IMR-90 (cell line): Measurements from ENCODE around the gene ZBTB44. TPM values are rescaled to one million over a fixed set of nuclear protein-coding genes. Genes with fewer than 3 reads are reported as not detected.

Experiments used
- ATAC-seq: fragments of 200-7000 bp; cut with Tn5 transposase; 2 replicates; pipeline ENCODE4 v1.9.1; 2020; ENCODE audit warnings: low read depth, mild to moderate bottlenecking, moderate library complexity
- BruUV-seq: library from RNA; stranded (reverse); fragments of 400-500 nt; replicated peaks from 2 replicates; lab custom pipeline; 2021; lab: Mats Ljungman, UMichigan
- CTCF ChIA-PET: fragments of 300-600 bp; formaldehyde crosslinking; extraction: SDS; loops from one replicate; lab custom pipeline; 2021; ENCODE audit warnings: antibody characterized with exemption; lab: Yijun Ruan, JAX
- POLR2A ChIA-PET: fragments of 300-600 bp; sonication (Branson Sonifier 250); formaldehyde crosslinking; loops from one replicate; lab custom pipeline; 2022; ENCODE audit warnings: antibody characterized with exemption; ENCODE audit not compliant: unreplicated experiment; lab: Charles Lee
- DNase-seq: peaks from one replicate; pipeline ENCODE4 v3.0.0; 2013
- H2AFZ ChIP-seq: replicated peaks from 2 replicates; pipeline ENCODE3; 2013; ENCODE audit warnings: low read length, mild to moderate bottlenecking; ENCODE audit not compliant: poor library complexity
- H2AK5ac ChIP-seq: 2 replicates; pipeline ENCODE4 v1.6.1; 2013; ENCODE audit warnings: low read depth, low read length, inconsistent platforms
- H2AK9ac ChIP-seq: replicated peaks from 2 replicates; pipeline ENCODE3; 2013; ENCODE audit warnings: mild to moderate bottlenecking, low read depth, low read length, moderate library complexity; ENCODE audit not compliant: poor library complexity
- H2BK120ac ChIP-seq: 2 replicates; pipeline ENCODE4 v1.6.1; 2013; ENCODE audit warnings: low read depth, low read length, inconsistent platforms
- H2BK15ac ChIP-seq: 3 replicates; pipeline ENCODE4 v1.6.1; 2013; ENCODE audit warnings: low read depth, low read length, inconsistent platforms
- H2BK20ac ChIP-seq: 2 replicates; pipeline ENCODE4 v1.6.1; 2013; ENCODE audit warnings: low read depth, mild to moderate bottlenecking, inconsistent platforms, low read length, moderate library complexity
- H2BK5ac ChIP-seq: 2 replicates; pipeline ENCODE4 v1.6.1; 2013; ENCODE audit warnings: mild to moderate bottlenecking, low read depth, low read length, inconsistent platforms; ENCODE audit not compliant: poor library complexity, severe bottlenecking
- H3K14ac ChIP-seq: replicated peaks from 2 replicates; pipeline ENCODE4 v1.6.1; 2013; ENCODE audit warnings: low read depth, low read length, inconsistent platforms
- H3K18ac ChIP-seq: 2 replicates; pipeline ENCODE4 v1.6.1; 2013; ENCODE audit warnings: low read depth, low read length, control low read depth
- H3K23ac ChIP-seq: 2 replicates; pipeline ENCODE4 v1.6.1; 2013; ENCODE audit warnings: low read depth, low read length, inconsistent platforms
- H3K27ac ChIP-seq: 2 replicates; pipeline ENCODE4 v1.5.1; 2013; ENCODE audit warnings: mild to moderate bottlenecking, control low read depth, low read length; ENCODE audit not compliant: insufficient read depth
- H3K27me3 ChIP-seq: 2 replicates; pipeline ENCODE4 v1.6.1; 2013; ENCODE audit warnings: low read length; ENCODE audit not compliant: control insufficient read depth, insufficient read depth
- H3K36me3 ChIP-seq: 2 replicates; pipeline ENCODE4 v1.6.1; 2013; ENCODE audit warnings: low read length, mixed read lengths; ENCODE audit not compliant: control insufficient read depth, insufficient read depth
- H3K4ac ChIP-seq: 2 replicates; pipeline ENCODE4 v1.6.1; 2013; ENCODE audit warnings: low read depth, low read length, inconsistent platforms
- H3K4me1 ChIP-seq: 2 replicates; pipeline ENCODE4 v1.6.1; 2013; ENCODE audit warnings: low read length, mixed read lengths; ENCODE audit not compliant: control insufficient read depth, insufficient read depth
- H3K4me2 ChIP-seq: 2 replicates; pipeline ENCODE4 v1.6.1; 2013; ENCODE audit warnings: low read depth, mild to moderate bottlenecking, control low read depth, low read length, moderate library complexity
- H3K4me3 ChIP-seq: 2 replicates; pipeline ENCODE4 v1.5.1; 2013; ENCODE audit warnings: low read depth, mild to moderate bottlenecking, control low read depth, low read length, moderate library complexity; ENCODE audit not compliant: insufficient read depth
- H3K56ac ChIP-seq: 2 replicates; pipeline ENCODE4 v1.6.1; 2013; ENCODE audit warnings: low read length, inconsistent platforms; ENCODE audit not compliant: insufficient read depth; ENCODE audit errors: extremely low read depth
- H3K79me1 ChIP-seq, 2 experiments: 2 replicates each; pipeline ENCODE4 v1.6.1; 2013; ENCODE audit warnings: low read length in 2 of 2, inconsistent platforms in 1 of 2, low read depth in 1 of 2
- H3K9ac ChIP-seq: 2 replicates; pipeline ENCODE4 v1.6.1; 2013; ENCODE audit warnings: low read depth, low read length, control low read depth
- H3K9me1 ChIP-seq: 2 replicates; pipeline ENCODE4 v1.6.1; 2013; ENCODE audit warnings: low read length, inconsistent platforms; ENCODE audit not compliant: insufficient read depth
- H3K9me3 ChIP-seq: 2 replicates; pipeline ENCODE4 v1.6.1; 2013; ENCODE audit warnings: low read length; ENCODE audit not compliant: control insufficient read depth, insufficient read depth
- H4K20me1 ChIP-seq: 2 replicates; pipeline ENCODE4 v1.6.1; 2013; ENCODE audit warnings: low read length, inconsistent platforms; ENCODE audit not compliant: insufficient read depth
- H4K5ac ChIP-seq: 2 replicates; pipeline ENCODE4 v1.6.1; 2013; ENCODE audit warnings: mild to moderate bottlenecking, low read depth, low read length, control low read depth
- H4K8ac ChIP-seq, 2 experiments: 2 replicates each; pipeline ENCODE4 v1.6.1; 2013; ENCODE audit warnings: low read depth in 2 of 2, low read length in 2 of 2, control low read depth in 1 of 2, inconsistent platforms in 1 of 2
- H4K91ac ChIP-seq: 2 replicates; pipeline ENCODE4 v1.6.1; 2013; ENCODE audit warnings: low read depth, low read length, inconsistent platforms; ENCODE audit not compliant: insufficient read depth
- CTCF ChIP-seq: conservative IDR thresholded peaks from 2 replicates; pipeline ENCODE4 v1.5.1; 2012; ENCODE audit warnings: mild to moderate bottlenecking, low read depth, low read length, improper control_type of control experiment
- ELK1 ChIP-seq: fragments of 150-350 bp; IDR thresholded peaks from 2 replicates; pipeline ENCODE4 v1.6.1; 2016; ENCODE audit warnings: low read depth, mild to moderate bottlenecking, low read length, moderate library complexity, borderline replicate concordance
- POLR2A ChIP-seq: IDR thresholded peaks from 2 replicates; pipeline ENCODE4 v1.6.1; 2012; ENCODE audit warnings: mild to moderate bottlenecking, low read depth, low read length
- WGBS, 2 experiments: methylation state at CpG; one replicate each; pipeline versions ENCODE4 v1.1.5 to v1.1.7; 2013; ENCODE audit warnings: missing lambda C conversion rate in 2 of 2; ENCODE audit not compliant: insufficient read length in 1 of 2; ENCODE audit errors: extremely low coverage in 2 of 2; 5-methylcytosine and 5-hydroxymethylcytosine counted together
- dilution Hi-C: fragments of 300-500 bp; cut with HindIII; formaldehyde crosslinking; loops from one replicate; pipeline ENCODE4 v1.14.3; 2018; ENCODE audit warnings: low sequenced_read_pairs; ENCODE audit not compliant: unreplicated experiment
- in situ Hi-C: fragments of 300-500 bp; cut with MboI; formaldehyde crosslinking; loops from 3 replicates; pipeline ENCODE4 v1.14.3; 2019; ENCODE audit warnings: low sequenced_read_pairs, inconsistent platforms, mixed read lengths
- intact Hi-C: fragments of 100-400 bp; cut with micrococcal nuclease; formaldehyde crosslinking; loops from 2 replicates; pipeline ENCODE4 v1.10.0; 2022
- polyA plus RNA-seq, 3 experiments: library from polyadenylated mRNA; depleted of rRNA; stranded (reverse); fragments of >200 nt; gene quantifications; 2 replicates each; pipeline ENCODE4 v1.2.3, GENCODE V29; 2012; ENCODE audit warnings: low replicate concordance in 1 of 3
- total RNA-seq: library from RNA; depleted of rRNA; stranded (reverse); fragments of >200 nt; gene quantifications from 2 replicates; pipeline ENCODE4 v1.2.3, GENCODE V29; 2012

Gene ZBTB44
- total and polyA plus RNA-seq, 2 of the 4 experiments (the other 2 are of a cell fraction), result 6.9 to 23.3 TPM

DNA sequence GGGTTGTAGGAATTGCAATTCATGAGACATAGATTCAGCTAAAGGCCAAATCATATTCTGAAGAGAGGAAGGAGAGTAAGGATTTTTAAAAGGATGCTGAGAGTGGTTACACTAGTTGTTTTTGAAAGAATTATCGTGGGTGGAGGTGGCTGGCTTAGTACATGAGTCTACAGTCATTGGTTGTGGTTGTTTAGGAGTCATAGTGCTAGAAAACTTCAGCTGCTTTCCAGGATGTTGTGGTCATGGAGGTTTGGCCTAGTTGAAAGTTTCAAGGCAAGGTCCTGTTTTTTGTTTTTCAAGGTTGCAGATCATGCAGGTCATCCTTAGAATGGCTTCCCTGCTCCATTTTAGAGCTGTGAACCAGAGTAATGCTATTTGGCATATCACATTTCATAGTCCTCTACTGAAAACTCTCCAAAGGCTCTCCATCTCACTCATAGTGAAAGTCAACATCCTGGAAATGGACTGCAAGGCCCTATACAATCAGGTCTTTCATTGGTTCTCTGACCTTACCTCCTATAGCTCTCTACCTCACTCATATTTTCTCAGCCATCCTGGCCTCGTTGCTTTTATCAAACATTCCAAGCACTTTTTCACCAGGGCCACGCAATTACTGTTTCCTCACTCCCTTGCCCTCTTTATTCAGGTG lies 26.1 kb upstream of the ZBTB44 start:
- Histone ChIP-seq H2AFZ (no peak overlapping the region), H3K18ac (no peak overlapping the region), H2BK5ac (no peak overlapping the region), H3K9me3 (peaks cover 4% of the 10 kb centered on the region; the same call in 1 of the 2 replicates), H2BK120ac (no peak overlapping the region), H3K36me3 (no peaks in the 10 kb centered on the region), H4K8ac (no peak overlapping the region), H3K56ac (no peak overlapping the region), H3K9ac (no peak overlapping the region), H2BK20ac (no peak overlapping the region), H2AK5ac (no peak overlapping the region), H3K23ac (no peak overlapping the region), H3K14ac (no peak overlapping the region), H3K4ac (no peak overlapping the region), H4K91ac (no peak overlapping the region), H3K27me3 (peaks cover 7% of the 10 kb centered on the region; the same call in 1 of the 2 replicates), H3K4me1 (no peaks in the 10 kb centered on the region), H4K20me1 (no peaks in the 10 kb centered on the region), H3K27ac (no peak overlapping the region), H3K4me3 (no peak overlapping the region), H3K9me1 (no peaks in the 10 kb centered on the region), H2BK15ac (no peak overlapping the region), H4K5ac (no peak overlapping the region), H3K79me1 (no peaks in the 10 kb centered on the region), H2AK9ac (no peak overlapping the region), H3K4me2 (no peak overlapping the region)
- POLR2A ChIA-PET, result no interaction called here
- WGBS, 2 experiments, result 21% methylated on average over 2 of the region's 3 CpGs; no CpG with 5 or more reads in 1 of the 2 experiments
- CTCF ChIA-PET, result no interaction called here
- no TSS peak for BruUV-seq
- dilution Hi-C loops (no loop called here), intact Hi-C loops (no loop called here), in situ Hi-C loops (no loop called here)
- TF ChIP-seq CTCF (no peak), POLR2A (no peak), ELK1 (no peak)
- peak; percentile 2 for DNase-seq
- no peak for ATAC-seq
